Keratinocyte (primary cell): Measurements from ENCODE around the gene USH1C. TPM values are rescaled to one million over a fixed set of nuclear protein-coding genes. Genes with fewer than 3 reads are reported as not detected.

ENCODE experiments used
- DNase-seq: peaks from one replicate; pipeline ENCODE4 v3.0.0-alpha.2; 2011; ENCODE audit warnings: low read depth, missing footprints, low spot score
- FAIRE-seq: peaks from 2 replicates; lab custom pipeline; 2011; peaks lifted over from hg19 to GRCh38; lab: Jason Lieb, UNC
- H2AFZ ChIP-seq: 2 replicates; pipeline ENCODE4 v1.6.0; 2012; ENCODE audit warnings: low read length, control low read depth, inconsistent platforms; ENCODE audit not compliant: control insufficient read depth
- H3K27ac ChIP-seq: 2 replicates; pipeline ENCODE4 v1.5.1; 2011; ENCODE audit warnings: low read length; ENCODE audit not compliant: control insufficient read depth, insufficient read depth
- H3K27me3 ChIP-seq: 3 replicates; pipeline ENCODE4 v1.6.0; 2011; ENCODE audit warnings: low read length; ENCODE audit not compliant: control insufficient read depth, insufficient read depth; ENCODE audit errors: extremely low read depth
- H3K36me3 ChIP-seq, 2 experiments: 2 replicates in 1 of 2; 3 replicates in 1 of 2; pipeline ENCODE4 v1.5.1; 2011; ENCODE audit warnings: low read length in 2 of 2, mild to moderate bottlenecking in 1 of 2; ENCODE audit not compliant: control insufficient read depth in 2 of 2, insufficient read depth in 2 of 2; ENCODE audit errors: extremely low read depth in 1 of 2
- H3K4me1 ChIP-seq: 3 replicates; pipeline ENCODE4 v1.5.1; 2011; ENCODE audit warnings: low read length; ENCODE audit not compliant: control insufficient read depth, insufficient read depth; ENCODE audit errors: extremely low read depth
- H3K4me2 ChIP-seq: 3 replicates; pipeline ENCODE4 v1.6.0; 2011; ENCODE audit warnings: low read depth, low read length; ENCODE audit not compliant: control insufficient read depth, insufficient read depth; ENCODE audit errors: extremely low read depth
- H3K4me3 ChIP-seq, 3 experiments: fragments of 200-600 bp in 1 of 3; sonication (generic) in 1 of 3; 2 replicates in 2 of 3; 3 replicates in 1 of 3; pipeline ENCODE4 v1.5.1; 2011 to 2016; ENCODE audit warnings: low read length in 3 of 3, mild to moderate bottlenecking in 3 of 3, control low read depth in 2 of 3, inconsistent platforms in 1 of 3, low read depth in 1 of 3, mixed read lengths in 1 of 3, mixed run types in 1 of 3, moderate library complexity in 1 of 3; ENCODE audit not compliant: control insufficient read depth in 2 of 3, insufficient read depth in 2 of 3; ENCODE audit errors: extremely low read depth in 1 of 3
- H3K79me2 ChIP-seq: 2 replicates; pipeline ENCODE4 v1.6.0; 2012; ENCODE audit warnings: low read length; ENCODE audit not compliant: control insufficient read depth, insufficient read depth
- H3K9ac ChIP-seq: 3 replicates; pipeline ENCODE4 v1.6.0; 2011; ENCODE audit warnings: low read length; ENCODE audit not compliant: control insufficient read depth, insufficient read depth; ENCODE audit errors: extremely low read depth
- H3K9me1 ChIP-seq: 3 replicates; pipeline ENCODE4 v1.6.0; 2011; ENCODE audit warnings: low read length; ENCODE audit not compliant: control insufficient read depth, insufficient read depth; ENCODE audit errors: extremely low read depth
- H3K9me3 ChIP-seq: 2 replicates; pipeline ENCODE4 v1.5.1; 2012; ENCODE audit warnings: low read depth, low read length; ENCODE audit not compliant: control insufficient read depth
- H4K20me1 ChIP-seq: 3 replicates; pipeline ENCODE4 v1.6.0; 2011; ENCODE audit warnings: low read length; ENCODE audit not compliant: control insufficient read depth, insufficient read depth; ENCODE audit errors: extremely low read depth
- CTCF ChIP-seq, 3 experiments: IDR thresholded peaks in 1 of 3; conservative IDR thresholded peaks in 1 of 3; optimal IDR thresholded peaks in 1 of 3; 2 replicates in 2 of 3; 3 replicates in 1 of 3; pipeline versions ENCODE3 to v1.5.1; 2011; ENCODE audit warnings: low read length in 3 of 3, mild to moderate bottlenecking in 3 of 3, moderate library complexity in 2 of 3, control low read depth in 1 of 3, inconsistent platforms in 1 of 3; ENCODE audit not compliant: insufficient read depth in 2 of 3; ENCODE audit errors: extremely low read depth in 1 of 3
- EZH2 ChIP-seq: IDR thresholded peaks from one replicate; pipeline ENCODE4 v1.6.1; 2012; ENCODE audit warnings: inconsistent platforms, mild to moderate bottlenecking, low read length, moderate library complexity
- dilution Hi-C: fragments of 300-500 bp; cut with MboI; formaldehyde crosslinking; loops from one replicate; pipeline ENCODE4 v1.7.0; 2020; ENCODE audit warnings: low sequenced_read_pairs; ENCODE audit not compliant: extremely low pct_ligation_motif_present
- polyA plus RNA-seq, 5 experiments: library from polyadenylated mRNA; depleted of rRNA in 3 of 5; stranded (reverse) in 3 of 5; stranded (forward) in 1 of 5; unstranded in 1 of 5; fragments of >200 nt; gene quantifications; 1 replicate in 1 of 5; 2 replicates in 3 of 5; 3 replicates in 1 of 5; pipeline versions ENCODE4 v1.2.1 to v1.2.3, GENCODE V29; 2011 to 2012; ENCODE audit warnings: missing spikeins in 2 of 5, low read depth in 1 of 5, low replicate concordance in 1 of 5

USH1C gene
- polyA plus RNA-seq, 1 donor (not counting 4 experiments of a cell fraction or from before 2014, with no cell fraction given): not detected

GRCh38 chr11:17498058-17498457 is 46.2 kb downstream of the USH1C start:
- Histone ChIP-seq H3K4me3 (no peak overlapping the region), H3K4me1 (no peaks in the 10 kb centered on the region), H3K36me3 (no peaks in the 10 kb centered on the region), H4K20me1 (no peaks in the 10 kb centered on the region), H3K27ac (no peak overlapping the region), H3K79me2 (no peaks in the 10 kb centered on the region), H2AFZ (no peak overlapping the region), H3K4me2 (no peak overlapping the region), H3K9me3 (no peaks in the 10 kb centered on the region), H3K9me1 (no peaks in the 10 kb centered on the region), H3K27me3 (peaks cover 19% of the 10 kb centered on the region), H3K9ac (no peak overlapping the region)
- FAIRE-seq (no peak), DNase-seq (no peak)
- TF ChIP-seq EZH2: no peak
- no peak for TF ChIP-seq CTCF (optimal IDR thresholded peaks at IDR 0.05 in 1 of 3, IDR thresholded peaks at IDR 0.05 in 1 of 3, conservative IDR thresholded peaks at IDR 0.05 in 1 of 3; ENCODE audit: extremely low read depth in 1 of 3, insufficient read depth in 2 of 3, low read length in 3 of 3)
- dilution Hi-C loops: no loop called here

- Histone ChIP-seq H3K79me2 (no peaks in the 10 kb centered on the region), H3K36me3 (no peaks in the 10 kb centered on the region), H3K4me3 (no peak overlapping the region), H2AFZ (no peak overlapping the region), H4K20me1 (no peaks in the 10 kb centered on the region), H3K9me1 (no peaks in the 10 kb centered on the region), H3K27me3 (peaks cover 15% of the 10 kb centered on the region), H3K4me2 (no peak overlapping the region), H3K9me3 (no peaks in the 10 kb centered on the region), H3K9ac (no peak overlapping the region), H3K27ac (no peak overlapping the region), H3K4me1 (no peaks in the 10 kb centered on the region)
- dilution Hi-C loops: no loop called here
- no peak for DNase-seq
- no peak for FAIRE-seq
- TF ChIP-seq EZH2 (no peak), CTCF (optimal IDR thresholded peaks at IDR 0.05 in 1 of 3, IDR thresholded peaks at IDR 0.05 in 1 of 3, conservative IDR thresholded peaks at IDR 0.05 in 1 of 3; ENCODE audit: extremely low read depth in 1 of 3, insufficient read depth in 2 of 3, low read length in 3 of 3) (no peak)
Observed at GRCh38 chr11:17496406-17496805, 47.8 kb downstream of the USH1C start.
